ENCODE measurements around the gene TRPM8.
A peak's percentile ranks its signal among the peaks of the same experiment; 100 is the strongest.
"Not testable (repeated sequence)": the region's sequence is repeated elsewhere in the genome, so short reads cannot be mapped to it uniquely, and the experiment has no call there.

TRPM8 gene

DNA sequence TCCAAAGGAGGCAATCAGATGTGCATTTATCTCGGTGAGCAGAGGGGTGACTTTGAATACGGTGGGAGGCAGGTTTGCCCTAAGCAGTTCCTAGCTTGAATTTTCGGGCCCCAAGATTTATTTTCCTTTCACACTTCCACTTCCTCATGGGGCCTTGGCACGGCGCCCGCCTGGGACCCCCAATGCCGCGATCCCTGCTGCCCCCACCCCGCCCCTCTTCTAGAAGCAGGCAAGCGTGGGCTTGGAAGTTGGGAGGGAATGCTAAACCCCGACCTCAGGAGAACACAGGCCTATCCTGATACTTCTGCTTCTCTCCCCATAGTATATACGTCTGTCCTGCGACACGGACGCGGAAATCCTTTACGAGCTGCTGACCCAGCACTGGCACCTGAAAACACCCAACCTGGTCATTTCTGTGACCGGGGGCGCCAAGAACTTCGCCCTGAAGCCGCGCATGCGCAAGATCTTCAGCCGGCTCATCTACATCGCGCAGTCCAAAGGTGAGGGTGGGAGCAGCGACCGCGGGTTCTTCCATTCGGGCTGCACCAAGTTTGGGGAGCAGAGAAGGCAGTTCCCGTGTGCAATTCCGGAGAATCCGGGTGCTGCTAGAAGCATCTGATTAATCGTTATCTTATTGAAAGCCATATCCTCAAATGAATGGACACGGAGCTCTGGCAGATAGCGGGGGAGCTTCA is 21.6 kb downstream of the TRPM8 start:
- no peak for DNase-seq

DNA sequence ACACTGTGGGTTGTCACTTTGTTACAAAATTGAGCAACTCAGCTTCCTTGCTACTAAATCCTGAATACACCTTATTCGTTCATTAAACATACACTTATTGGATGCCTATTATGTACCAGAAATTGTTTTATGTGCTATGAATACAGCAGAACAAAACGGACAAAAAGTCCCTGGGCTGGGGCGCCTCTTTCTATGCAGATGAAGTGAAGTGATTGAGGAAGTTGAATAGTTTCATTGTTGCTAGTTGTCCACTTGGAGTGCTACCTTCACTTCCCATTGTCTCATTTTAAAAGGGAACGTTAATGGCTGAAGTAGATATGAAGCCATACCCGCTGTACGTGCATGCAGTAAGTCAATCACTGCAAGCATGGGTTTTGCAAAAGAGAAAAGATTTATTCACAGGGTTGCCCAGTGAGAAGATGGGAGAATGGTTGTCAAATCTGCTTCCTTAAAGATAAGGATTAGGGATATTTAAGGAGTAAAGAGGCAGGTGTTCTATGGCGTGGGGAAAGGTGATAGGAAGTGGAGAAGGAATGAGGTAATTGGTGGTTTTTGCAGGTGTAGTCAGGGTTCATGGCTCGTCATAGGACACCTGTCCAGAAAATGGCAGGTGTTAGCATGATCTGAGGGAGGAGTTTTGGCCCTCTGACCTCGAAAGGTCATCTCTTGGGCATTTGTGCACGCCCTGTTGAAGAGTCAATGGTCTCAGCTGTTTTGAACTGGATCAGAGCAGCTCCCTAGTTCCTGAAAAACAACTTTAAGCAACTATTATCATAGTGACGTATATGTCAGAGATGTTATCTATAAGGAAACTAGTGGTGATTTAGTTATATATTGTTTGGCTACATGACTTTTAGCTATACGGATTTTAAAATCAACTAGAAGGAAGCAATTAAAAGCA is 23.5 kb downstream of the TRPM8 start:
- no peak for DNase-seq

DNA sequence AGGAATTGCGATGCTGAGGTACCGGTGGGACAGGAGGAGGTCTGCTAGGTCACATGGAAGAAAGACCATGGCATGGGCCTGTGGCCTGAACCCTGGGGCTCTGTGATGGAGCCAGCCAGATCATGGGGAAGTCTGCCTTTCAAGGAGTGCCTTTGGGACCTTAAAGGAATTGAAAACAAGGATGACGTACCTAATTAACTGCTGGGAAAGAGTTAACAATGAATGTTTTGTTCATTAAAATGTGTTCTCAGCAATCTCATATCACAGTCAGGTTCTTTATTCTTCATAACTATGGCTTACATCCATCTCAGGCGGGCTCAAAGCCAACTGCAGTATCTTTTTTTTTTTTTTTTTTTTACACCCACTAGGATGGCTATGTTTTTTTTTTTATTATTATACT is 25.6 kb downstream of the TRPM8 start:
- no peak for DNase-seq

DNA sequence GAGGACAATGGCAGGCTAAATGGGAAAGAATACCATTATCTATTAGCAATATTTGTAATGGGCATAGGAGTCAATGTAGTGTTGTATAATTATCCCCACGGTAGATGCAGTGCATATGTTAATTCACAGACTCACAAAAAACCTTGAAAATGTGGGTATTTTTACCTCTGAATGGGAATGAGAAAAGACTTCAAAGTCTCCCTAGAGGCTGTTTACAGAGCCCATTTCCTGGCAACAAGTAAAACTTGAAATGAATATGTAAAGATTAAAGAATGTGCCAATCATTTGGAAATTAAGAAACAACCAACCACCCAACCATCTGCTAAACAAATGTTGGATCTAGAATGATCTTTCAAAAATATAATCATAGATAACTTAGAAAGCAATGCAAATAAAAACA is 27.1 kb downstream of the TRPM8 start:
- no peak for DNase-seq

DNA sequence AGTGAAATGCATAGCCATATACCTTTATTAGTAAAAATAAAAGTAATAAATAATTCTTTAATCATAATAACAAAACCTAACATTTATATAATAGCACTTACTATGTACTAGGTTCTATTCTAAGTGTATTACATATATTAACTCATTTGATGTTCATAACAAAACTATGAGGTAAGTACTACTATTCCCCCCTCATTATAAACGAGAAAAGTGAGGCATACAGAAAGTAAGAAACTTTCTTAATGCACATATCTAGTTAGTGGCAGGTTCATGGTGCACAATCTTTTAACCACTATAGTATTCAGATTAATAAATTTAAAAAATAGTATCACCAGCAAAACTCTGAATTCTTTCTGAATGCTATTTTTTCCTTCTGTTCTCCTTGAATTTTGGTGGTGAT is 27.5 kb downstream of the TRPM8 start:
- no peak for DNase-seq

DNA sequence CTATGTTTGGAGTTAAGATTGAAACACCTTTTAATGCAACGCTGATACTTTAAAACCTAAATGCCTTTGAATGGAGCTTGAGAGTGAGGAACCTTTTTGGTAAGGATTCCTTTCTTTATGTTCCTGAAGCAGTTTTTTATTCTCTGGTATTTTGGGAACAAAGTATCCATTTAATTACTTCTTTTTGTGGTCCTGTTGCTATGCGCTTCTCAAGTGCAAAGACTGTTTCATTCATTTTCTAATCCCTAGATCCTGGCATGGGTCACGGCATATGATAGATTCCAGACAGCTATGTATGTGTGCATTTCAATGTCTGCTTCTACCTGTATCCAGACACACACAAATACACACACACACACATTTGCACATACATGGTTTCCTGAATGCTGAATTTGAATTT is 28.0 kb downstream of the TRPM8 start:
- DNase-seq: no peak

DNA sequence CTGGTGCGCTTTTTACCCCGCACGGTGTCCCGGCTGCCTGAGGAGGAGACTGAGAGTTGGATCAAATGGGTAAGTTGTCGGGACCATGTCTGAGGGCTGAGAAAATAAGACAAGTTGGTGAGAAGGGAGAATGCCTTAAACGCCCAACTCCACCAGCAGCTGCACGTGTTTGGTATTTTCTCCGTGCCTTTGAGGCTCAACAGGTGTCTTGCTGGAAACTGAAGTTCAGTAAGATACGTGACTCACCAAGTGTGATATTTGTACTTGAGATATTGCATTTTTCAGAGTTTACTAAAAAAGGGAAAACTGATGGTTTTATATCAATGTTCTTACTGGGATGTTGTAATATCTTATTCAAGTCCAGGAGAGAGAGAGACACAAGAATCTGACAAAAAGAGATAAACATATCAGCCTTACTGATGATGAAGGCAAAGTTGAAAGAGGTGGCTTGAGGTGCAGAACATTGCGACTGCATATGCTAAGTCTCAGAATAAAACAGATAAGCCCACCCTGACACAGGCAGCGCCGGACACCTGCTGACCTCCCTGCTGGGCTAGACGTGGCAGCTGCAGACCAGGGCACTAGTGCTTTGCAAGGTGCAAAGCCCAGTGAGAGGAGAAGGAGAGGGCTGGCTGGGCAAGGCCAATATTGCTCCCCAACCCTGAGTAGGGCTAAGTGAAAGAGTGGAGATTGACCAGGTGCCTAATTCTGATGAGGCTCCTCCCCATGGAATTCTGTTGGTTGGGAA is 33.1 kb downstream of the TRPM8 start:
- no peak for DNase-seq

DNA sequence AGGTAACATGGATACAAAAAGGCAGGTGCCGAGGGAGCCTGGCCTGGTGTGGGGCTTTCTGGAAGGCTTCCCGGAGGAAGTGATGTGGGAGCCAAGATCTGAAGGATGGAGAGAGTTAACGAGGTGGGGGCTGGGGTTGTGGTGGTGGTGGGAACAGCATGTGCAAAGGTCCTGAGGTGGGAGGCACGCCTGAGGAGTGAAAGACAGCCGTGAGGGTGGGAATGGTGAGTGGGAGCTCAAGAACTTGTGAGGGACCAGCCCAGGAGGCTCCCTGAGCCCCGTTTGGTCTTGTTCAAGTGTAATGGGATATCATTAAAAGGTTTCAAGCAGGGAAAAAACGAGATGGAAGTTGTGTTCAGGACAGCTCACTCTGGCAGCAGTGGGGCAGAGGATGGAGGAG is 35.2 kb downstream of the TRPM8 start:
- no peak for DNase-seq

DNA sequence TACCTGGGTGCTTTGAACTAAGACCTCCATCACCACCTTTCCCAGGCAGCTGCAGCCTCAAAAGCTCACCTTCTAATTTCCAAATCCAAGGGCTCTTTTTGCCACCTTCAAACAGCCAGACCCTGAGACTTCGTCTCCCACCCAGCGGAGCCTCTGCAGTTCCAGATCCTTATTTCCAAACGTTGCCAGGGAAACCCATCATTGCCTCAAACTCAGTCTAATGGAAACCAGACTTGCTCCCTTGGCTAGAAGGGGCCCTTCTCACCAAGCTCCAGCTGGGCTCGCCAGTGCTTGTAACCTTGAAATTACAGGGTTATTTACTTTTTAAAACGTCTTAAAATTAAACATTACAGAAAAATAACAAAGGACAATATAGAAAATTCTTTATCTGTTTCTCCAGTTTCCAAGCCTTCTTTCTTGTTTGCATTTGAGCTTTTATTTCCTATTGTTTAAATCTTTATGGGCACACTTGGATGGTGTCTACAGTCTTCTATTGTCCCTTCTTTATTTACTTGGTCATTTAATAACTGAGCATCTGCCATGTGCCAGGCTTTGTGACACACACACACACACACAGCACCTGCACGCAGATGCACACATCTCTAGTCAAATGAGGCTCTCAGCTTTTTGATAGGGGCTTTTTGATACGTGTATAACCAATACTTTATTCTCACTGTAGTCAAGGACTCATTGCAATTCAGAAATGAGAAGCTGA is 36.1 kb downstream of the TRPM8 start:
- peak; percentile 67 for DNase-seq

DNA sequence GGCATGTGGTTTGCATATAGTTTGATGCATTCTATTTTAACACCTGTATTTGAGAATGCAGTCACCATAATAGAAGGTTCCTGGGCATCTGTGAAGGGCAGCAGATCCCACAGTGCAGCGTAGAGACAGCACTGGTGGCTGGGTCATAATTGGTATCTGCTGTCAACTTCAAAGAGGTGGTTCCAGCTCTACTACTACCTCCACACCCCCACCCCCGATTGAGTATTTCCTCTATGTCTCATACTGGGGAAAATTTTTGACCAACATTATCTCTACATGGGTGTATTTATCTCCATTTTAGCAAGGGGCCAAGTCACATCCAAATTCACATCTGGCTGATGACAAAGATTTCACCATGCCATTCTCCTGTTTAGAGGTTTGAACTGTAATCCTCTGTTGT is 43.0 kb downstream of the TRPM8 start:
- no peak for DNase-seq

DNA sequence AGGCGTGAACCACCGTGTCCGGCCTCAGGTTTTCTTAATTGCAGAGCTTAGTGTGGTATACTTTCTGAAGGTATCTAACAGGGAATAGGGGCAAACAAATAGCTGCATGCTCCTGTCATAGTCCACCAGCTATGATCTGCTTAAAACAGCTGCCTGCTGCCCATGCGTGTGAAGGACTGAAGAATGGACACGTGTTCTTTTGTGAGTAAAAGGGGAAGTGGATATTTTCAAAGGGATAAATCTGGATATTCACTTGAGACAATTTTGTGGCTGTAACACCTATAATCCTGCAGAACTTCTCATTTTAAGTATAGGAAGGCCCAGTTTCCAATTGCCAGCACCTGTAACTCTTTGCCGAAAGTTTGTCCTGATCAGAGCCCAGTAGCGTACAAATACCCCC is 44.7 kb downstream of the TRPM8 start:
- DNase-seq: no peak

DNA sequence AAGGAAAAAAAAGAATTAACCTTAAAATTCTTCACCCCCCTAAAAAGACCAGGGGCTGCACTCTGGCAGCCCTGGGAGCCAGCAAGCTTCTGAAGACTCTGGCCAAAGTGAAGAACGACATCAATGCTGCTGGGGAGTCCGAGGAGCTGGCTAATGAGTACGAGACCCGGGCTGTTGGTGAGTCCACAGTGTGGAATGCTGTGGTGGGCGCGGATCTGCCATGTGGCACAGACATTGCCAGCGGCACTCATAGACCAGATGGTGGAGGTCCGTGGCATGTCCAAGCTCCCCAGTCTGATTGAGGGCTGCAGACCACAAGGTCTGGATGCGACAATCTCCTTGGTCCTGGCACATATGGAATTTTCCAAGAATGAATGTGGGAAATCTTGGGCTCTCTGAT is 47.4 kb downstream of the TRPM8 start:
- DNase-seq: no peak

DNA sequence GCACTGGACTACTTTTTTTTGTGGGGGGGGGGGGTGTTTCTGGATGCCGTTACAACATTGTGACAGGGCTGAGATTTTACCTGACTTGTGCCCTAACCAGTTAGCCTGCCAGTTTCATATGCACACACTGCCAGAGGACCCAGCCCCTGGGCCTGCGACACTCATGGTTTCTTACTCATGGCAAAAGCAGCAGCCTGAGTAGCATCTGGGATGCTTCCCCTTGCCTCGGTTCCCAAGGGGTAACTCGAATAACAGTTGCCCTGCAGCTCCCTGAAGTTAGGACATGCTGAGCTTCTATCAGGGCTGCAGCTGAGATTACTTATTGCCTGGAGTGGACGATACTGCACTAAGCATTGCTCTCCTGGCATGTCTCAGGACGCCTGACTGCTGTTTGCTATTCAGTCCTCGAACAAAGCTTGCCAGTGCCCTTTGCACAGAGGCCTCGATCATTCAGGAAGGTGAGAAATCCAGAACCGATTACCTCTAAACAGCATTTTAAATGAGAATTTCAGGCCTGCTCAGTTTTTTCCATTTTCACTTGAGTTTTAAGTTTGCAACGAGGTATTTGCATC is 47.9 kb downstream of the TRPM8 start:
- DNase-seq: no peak

DNA sequence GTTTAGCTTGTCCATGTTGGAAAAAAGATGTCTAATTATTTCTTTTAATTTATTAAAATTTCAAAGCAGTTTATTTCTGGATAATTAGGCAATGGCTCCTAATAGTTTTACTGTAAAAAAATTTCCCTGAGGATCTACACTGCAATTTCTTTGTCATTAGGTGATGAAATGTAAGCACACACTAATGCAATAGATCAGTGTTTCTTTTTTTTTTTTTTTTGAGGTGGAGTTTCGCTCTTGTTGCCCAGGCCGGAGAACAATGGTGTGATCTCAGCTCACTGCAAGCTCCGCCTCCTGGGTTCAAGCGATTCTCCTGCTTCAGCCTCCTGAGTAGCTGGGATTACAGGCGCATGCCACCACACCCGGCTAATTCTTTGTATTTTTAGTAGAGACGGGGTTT is 48.5 kb downstream of the TRPM8 start:
- not testable (repeated sequence) for DNase-seq

DNA sequence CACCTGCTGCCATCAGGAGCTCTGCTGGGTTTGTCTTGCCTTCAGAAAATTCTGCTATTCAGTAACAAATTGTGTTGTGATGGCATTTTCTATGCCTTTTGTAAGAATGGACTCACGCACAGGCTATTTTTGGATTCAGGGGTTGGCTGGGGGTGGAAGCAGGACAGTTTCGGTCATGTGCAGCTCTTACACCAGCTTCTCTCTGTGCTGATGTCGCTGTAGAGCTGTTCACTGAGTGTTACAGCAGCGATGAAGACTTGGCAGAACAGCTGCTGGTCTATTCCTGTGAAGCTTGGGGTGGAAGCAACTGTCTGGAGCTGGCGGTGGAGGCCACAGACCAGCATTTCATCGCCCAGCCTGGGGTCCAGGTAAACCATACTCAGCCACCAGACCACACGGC is 49.2 kb downstream of the TRPM8 start:
- DNase-seq: no peak

DNA sequence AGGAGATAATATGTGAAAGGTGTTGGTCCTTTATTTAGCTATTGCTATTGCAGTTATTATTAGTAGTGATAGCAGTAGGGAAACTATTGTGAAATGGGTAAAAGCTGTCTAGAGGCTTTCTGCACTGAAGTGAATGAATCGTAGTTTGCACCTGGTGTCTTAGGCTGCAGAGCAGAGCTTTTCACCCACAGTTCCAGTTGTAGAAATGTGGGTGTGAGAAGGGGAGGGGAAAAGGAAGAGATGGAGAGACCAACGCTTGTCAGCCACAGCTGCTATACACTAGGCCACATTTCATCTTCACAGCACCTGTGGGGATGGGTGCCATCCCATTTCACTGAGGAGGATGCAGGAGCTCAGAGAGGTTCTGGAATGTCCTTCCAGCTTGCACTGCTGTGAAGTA is 50.0 kb downstream of the TRPM8 start:
- no peak for DNase-seq

DNA sequence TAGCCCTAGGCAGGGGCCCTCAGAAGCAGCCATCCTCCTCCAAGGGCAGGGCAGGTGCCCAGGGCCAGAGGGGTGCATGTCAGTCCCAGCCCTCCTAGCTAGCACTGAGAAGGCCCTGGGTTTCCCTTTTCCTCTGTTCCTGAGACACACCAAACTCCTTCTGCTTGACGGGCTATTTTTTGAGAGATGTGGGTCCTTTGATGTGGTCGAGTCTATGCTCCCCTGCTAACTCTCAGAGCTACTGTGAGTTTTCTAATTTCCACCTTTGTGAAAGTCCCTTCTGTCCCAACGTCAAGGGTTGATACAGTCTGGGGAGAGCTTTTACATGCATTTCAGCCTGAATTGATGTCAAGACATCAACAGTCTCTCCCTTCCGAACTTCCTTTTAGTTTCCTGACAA is 51.4 kb downstream of the TRPM8 start:
- no peak for DNase-seq

DNA sequence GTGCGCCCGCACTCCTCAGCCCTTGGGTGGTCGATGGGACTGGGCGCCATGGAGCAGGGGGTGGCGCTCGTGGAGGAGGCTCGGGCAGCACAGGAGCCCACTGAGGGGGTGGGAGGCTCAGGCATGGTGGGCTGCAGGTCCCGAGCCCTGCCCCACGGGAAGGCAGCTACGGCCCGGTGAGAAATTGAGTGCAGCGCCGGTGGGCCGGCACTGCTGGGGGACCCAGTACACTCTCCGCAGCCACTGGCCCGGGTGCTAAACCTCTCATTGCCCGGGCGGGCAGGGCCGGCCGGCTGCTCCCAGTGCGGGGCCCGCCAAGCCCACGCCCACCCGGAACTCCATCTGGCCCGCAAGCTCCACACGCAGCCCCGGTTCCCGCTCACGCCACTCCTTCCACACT is 55.3 kb downstream of the TRPM8 start:
- not testable (repeated sequence) for DNase-seq

DNA sequence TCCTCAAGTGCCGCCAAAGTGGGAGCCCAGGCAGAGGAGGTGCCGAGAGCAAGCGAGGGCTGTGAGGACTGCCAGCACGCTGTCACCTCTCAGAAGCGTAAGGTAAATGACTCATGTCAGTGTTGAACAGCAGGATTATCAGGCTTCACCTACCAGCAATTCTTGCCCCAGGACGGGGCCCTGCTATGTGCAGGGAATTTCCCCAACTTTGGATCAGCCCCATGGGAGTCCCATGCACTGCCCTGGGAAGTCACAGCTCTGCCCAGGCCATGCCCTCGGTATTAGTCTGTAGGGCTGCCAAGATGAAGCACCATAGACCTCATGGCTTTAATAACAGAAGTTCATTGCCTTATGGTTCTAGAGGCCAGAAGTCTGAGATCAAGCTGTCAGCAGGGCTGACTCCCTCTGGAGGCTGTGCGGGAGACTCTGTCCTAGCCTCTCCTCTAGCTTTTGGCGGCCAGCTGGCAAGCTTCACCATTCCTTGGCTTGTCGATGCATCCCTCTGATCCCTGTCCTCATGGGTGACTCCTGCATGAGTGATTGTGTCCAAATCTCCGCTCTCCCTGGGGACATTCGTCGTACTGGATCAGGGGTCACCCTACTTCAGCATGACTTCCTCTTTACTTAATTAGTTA is 55.9 kb downstream of the TRPM8 start:
- no peak for DNase-seq

DNA sequence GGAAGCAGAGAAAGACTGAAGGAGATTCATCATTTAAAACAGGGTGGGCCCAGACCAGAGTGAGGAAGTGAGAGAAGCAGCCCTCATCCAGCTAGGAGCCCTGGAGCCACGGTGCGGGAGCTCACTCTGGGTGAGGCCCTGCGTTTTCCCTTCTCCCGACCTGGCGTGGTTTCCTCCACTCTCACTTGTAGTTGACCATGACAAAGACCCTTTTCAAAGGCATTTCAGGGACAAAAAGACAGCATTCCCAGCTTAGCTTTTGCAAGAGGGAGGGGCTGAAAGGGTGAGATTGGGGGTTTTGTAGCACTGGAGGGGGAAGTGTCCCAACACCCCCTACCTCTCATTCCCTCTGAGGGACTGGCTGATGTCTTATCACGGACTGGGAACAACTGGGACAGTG is 56.6 kb downstream of the TRPM8 start:
- DNase-seq: no peak

DNA sequence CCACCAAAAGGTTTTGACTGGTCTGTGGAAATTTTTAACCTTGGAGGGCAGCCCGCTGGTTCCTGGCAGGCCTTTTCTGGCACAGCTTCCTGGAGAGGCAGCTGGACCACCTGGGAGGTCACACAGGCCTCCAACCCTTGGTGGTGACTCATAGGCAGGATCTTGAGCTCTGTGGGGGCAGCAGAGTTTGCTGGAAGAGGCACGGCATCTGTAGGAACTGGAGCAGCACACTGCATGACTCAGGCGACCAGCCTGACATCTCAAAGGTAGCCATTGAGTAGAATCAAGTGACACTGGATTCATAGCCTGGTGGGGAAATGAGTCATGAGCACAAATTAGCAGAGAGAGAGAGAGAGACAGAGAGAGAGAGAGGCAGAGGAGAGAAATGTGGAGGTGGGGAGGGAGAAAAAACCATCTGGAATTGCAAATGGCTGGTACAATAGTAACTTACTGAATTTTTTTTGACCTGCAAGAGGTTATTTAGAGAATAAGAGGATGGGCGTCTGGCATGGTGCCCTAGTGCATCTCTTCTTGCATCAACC is 57.4 kb downstream of the TRPM8 start:
- no peak for DNase-seq

DNA sequence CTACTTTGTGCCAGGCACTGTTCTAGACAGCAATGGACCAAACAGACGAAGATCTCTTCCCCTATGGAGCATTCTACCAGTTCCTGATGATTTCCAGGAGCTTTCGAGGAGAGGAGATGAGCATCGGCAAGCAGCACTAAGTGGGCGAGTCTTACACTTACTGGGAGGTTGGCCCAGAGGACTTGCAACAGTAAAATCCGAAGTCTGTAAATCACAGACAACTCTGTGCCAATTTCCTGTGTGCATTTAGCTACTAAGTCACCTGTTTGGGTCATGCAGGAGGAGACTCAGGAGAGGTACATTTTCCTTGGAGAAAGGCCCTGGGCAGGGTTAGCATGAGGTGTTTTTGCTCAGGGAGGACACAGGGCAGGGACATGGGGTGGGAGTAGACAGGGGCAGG is 58.9 kb downstream of the TRPM8 start:
- no peak for DNase-seq
